Keratinocyte (primary cell): ENCODE measurements around the gene BTNL8. TPM values are rescaled to one million over a fixed set of nuclear protein-coding genes. Genes with fewer than 3 reads are reported as not detected.

Source experiments
- DNase-seq: peaks from one replicate; pipeline ENCODE4 v3.0.0-alpha.2; 2011; ENCODE audit warnings: low read depth, missing footprints, low spot score
- FAIRE-seq: peaks from 2 replicates; lab custom pipeline; 2011; peaks lifted over from hg19 to GRCh38; lab: Jason Lieb, UNC
- H2AFZ ChIP-seq: 2 replicates; pipeline ENCODE4 v1.6.0; 2012; ENCODE audit warnings: low read length, control low read depth, inconsistent platforms; ENCODE audit not compliant: control insufficient read depth
- H3K27ac ChIP-seq: 2 replicates; pipeline ENCODE4 v1.5.1; 2011; ENCODE audit warnings: low read length; ENCODE audit not compliant: control insufficient read depth, insufficient read depth
- H3K27me3 ChIP-seq: 3 replicates; pipeline ENCODE4 v1.6.0; 2011; ENCODE audit warnings: low read length; ENCODE audit not compliant: control insufficient read depth, insufficient read depth; ENCODE audit errors: extremely low read depth
- H3K36me3 ChIP-seq, 2 experiments: 2 replicates in 1 of 2; 3 replicates in 1 of 2; pipeline ENCODE4 v1.5.1; 2011; ENCODE audit warnings: low read length in 2 of 2, mild to moderate bottlenecking in 1 of 2; ENCODE audit not compliant: control insufficient read depth in 2 of 2, insufficient read depth in 2 of 2; ENCODE audit errors: extremely low read depth in 1 of 2
- H3K4me1 ChIP-seq: 3 replicates; pipeline ENCODE4 v1.5.1; 2011; ENCODE audit warnings: low read length; ENCODE audit not compliant: control insufficient read depth, insufficient read depth; ENCODE audit errors: extremely low read depth
- H3K4me2 ChIP-seq: 3 replicates; pipeline ENCODE4 v1.6.0; 2011; ENCODE audit warnings: low read depth, low read length; ENCODE audit not compliant: control insufficient read depth, insufficient read depth; ENCODE audit errors: extremely low read depth
- H3K4me3 ChIP-seq, 3 experiments: fragments of 200-600 bp in 1 of 3; sonication (generic) in 1 of 3; 2 replicates in 2 of 3; 3 replicates in 1 of 3; pipeline ENCODE4 v1.5.1; 2011 to 2016; ENCODE audit warnings: low read length in 3 of 3, mild to moderate bottlenecking in 3 of 3, control low read depth in 2 of 3, inconsistent platforms in 1 of 3, low read depth in 1 of 3, mixed read lengths in 1 of 3, mixed run types in 1 of 3, moderate library complexity in 1 of 3; ENCODE audit not compliant: control insufficient read depth in 2 of 3, insufficient read depth in 2 of 3; ENCODE audit errors: extremely low read depth in 1 of 3
- H3K79me2 ChIP-seq: 2 replicates; pipeline ENCODE4 v1.6.0; 2012; ENCODE audit warnings: low read length; ENCODE audit not compliant: control insufficient read depth, insufficient read depth
- H3K9ac ChIP-seq: 3 replicates; pipeline ENCODE4 v1.6.0; 2011; ENCODE audit warnings: low read length; ENCODE audit not compliant: control insufficient read depth, insufficient read depth; ENCODE audit errors: extremely low read depth
- H3K9me1 ChIP-seq: 3 replicates; pipeline ENCODE4 v1.6.0; 2011; ENCODE audit warnings: low read length; ENCODE audit not compliant: control insufficient read depth, insufficient read depth; ENCODE audit errors: extremely low read depth
- H3K9me3 ChIP-seq: 2 replicates; pipeline ENCODE4 v1.5.1; 2012; ENCODE audit warnings: low read depth, low read length; ENCODE audit not compliant: control insufficient read depth
- H4K20me1 ChIP-seq: 3 replicates; pipeline ENCODE4 v1.6.0; 2011; ENCODE audit warnings: low read length; ENCODE audit not compliant: control insufficient read depth, insufficient read depth; ENCODE audit errors: extremely low read depth
- EZH2 ChIP-seq: IDR thresholded peaks from one replicate; pipeline ENCODE4 v1.6.1; 2012; ENCODE audit warnings: inconsistent platforms, mild to moderate bottlenecking, low read length, moderate library complexity
- dilution Hi-C: fragments of 300-500 bp; cut with MboI; formaldehyde crosslinking; loops from one replicate; pipeline ENCODE4 v1.7.0; 2020; ENCODE audit warnings: low sequenced_read_pairs; ENCODE audit not compliant: extremely low pct_ligation_motif_present
- polyA plus RNA-seq, 5 experiments: library from polyadenylated mRNA; depleted of rRNA in 3 of 5; stranded (reverse) in 3 of 5; stranded (forward) in 1 of 5; unstranded in 1 of 5; fragments of >200 nt; gene quantifications; 1 replicate in 1 of 5; 2 replicates in 3 of 5; 3 replicates in 1 of 5; pipeline versions ENCODE4 v1.2.1 to v1.2.3, GENCODE V29; 2011 to 2012; ENCODE audit warnings: missing spikeins in 2 of 5, low read depth in 1 of 5, low replicate concordance in 1 of 5
- TF ChIP-seq, protein P1 (sequence below), 3 experiments: IDR thresholded peaks in 1 of 3; conservative IDR thresholded peaks in 1 of 3; optimal IDR thresholded peaks in 1 of 3; 2 replicates in 2 of 3; 3 replicates in 1 of 3; pipeline versions ENCODE3 to v1.5.1; 2011; ENCODE audit warnings: low read length in 3 of 3, mild to moderate bottlenecking in 3 of 3, moderate library complexity in 2 of 3, control low read depth in 1 of 3, inconsistent platforms in 1 of 3; ENCODE audit not compliant: insufficient read depth in 2 of 3; ENCODE audit errors: extremely low read depth in 1 of 3

Gene BTNL8
- polyA plus RNA-seq, 1 donor (not counting 4 experiments of a cell fraction or from before 2014, with no cell fraction given), result not detected

DNA sequence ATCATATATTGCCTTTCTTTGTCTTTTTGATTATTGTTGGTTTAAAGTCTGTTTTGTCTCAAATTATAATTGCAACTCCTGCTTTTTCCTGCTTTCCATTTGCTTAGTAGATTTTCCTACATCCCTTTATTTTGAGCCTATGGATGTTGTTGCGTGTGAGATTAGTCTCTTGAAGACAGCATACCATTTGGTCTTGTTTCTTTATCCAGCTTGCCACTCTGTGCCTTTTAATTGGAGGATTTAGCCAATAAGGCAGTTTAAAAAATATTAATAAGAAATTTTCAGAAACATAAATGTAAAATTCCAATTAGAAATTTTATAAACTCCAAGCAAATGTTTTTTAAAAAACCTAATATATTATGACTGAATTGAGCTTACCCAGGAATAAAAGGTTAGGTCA is 24.0 kb downstream of the BTNL8 start:
- dilution Hi-C loops, result no loop called here
- no peaks in the 10 kb centered on the region for H3K27me3 ChIP-seq
- H3K4me3 ChIP-seq, result no peak overlapping the region
- H3K27ac ChIP-seq, result no peak overlapping the region
- H4K20me1 ChIP-seq, result no peaks in the 10 kb centered on the region
- H3K79me2 ChIP-seq, result no peaks in the 10 kb centered on the region
- DNase-seq (no peak), FAIRE-seq (no peak)
- no peak overlapping the region for H2AFZ ChIP-seq
- no peaks in the 10 kb centered on the region for H3K36me3 ChIP-seq
- TF ChIP-seq, protein P1, sequence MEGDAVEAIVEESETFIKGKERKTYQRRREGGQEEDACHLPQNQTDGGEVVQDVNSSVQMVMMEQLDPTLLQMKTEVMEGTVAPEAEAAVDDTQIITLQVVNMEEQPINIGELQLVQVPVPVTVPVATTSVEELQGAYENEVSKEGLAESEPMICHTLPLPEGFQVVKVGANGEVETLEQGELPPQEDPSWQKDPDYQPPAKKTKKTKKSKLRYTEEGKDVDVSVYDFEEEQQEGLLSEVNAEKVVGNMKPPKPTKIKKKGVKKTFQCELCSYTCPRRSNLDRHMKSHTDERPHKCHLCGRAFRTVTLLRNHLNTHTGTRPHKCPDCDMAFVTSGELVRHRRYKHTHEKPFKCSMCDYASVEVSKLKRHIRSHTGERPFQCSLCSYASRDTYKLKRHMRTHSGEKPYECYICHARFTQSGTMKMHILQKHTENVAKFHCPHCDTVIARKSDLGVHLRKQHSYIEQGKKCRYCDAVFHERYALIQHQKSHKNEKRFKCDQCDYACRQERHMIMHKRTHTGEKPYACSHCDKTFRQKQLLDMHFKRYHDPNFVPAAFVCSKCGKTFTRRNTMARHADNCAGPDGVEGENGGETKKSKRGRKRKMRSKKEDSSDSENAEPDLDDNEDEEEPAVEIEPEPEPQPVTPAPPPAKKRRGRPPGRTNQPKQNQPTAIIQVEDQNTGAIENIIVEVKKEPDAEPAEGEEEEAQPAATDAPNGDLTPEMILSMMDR (optimal IDR thresholded peaks at IDR 0.05 in 1 of 3, IDR thresholded peaks at IDR 0.05 in 1 of 3, conservative IDR thresholded peaks at IDR 0.05 in 1 of 3; ENCODE audit: extremely low read depth in 1 of 3, insufficient read depth in 2 of 3, low read length in 3 of 3), result no peak
- no peak for TF ChIP-seq EZH2
- no peaks in the 10 kb centered on the region for H3K9me1 ChIP-seq
- H3K9me3 ChIP-seq, result no peaks in the 10 kb centered on the region
- no peaks in the 10 kb centered on the region for H3K4me1 ChIP-seq
- H3K9ac ChIP-seq, result no peak overlapping the region
- H3K4me2 ChIP-seq, result no peak overlapping the region

DNA sequence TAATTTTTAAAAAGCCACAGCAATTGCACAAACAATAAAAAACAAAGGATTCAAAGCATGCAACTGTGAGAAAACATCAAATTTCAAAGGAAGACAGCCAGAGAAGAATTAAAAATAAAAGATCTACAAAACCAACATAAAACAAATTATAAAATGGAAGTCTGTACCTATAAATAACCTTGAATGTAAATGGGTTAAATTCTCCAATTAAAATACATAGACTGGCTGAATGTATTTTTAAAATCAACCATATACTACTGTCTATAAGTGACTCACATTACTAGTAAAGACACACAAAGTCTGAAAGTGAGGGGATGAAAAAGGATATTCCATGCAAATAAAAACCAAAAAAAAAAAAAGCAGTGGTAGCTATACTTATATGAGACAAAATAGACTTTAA is 33.7 kb downstream of the BTNL8 start:
- Histone ChIP-seq H3K9me3 (peaks cover 2% of the 10 kb centered on the region), H3K9me1 (no peaks in the 10 kb centered on the region), H3K4me2 (no peak overlapping the region), H2AFZ (no peak overlapping the region), H3K4me1 (no peaks in the 10 kb centered on the region), H3K36me3 (no peaks in the 10 kb centered on the region), H3K9ac (no peak overlapping the region), H3K27me3 (no peaks in the 10 kb centered on the region), H3K27ac (no peak overlapping the region), H4K20me1 (no peaks in the 10 kb centered on the region), H3K4me3 (no peak overlapping the region), H3K79me2 (no peaks in the 10 kb centered on the region)
- FAIRE-seq, result no peak
- dilution Hi-C loops, result no loop called here
- TF ChIP-seq, protein P1 (optimal IDR thresholded peaks at IDR 0.05 in 1 of 3, IDR thresholded peaks at IDR 0.05 in 1 of 3, conservative IDR thresholded peaks at IDR 0.05 in 1 of 3; ENCODE audit: extremely low read depth in 1 of 3, insufficient read depth in 2 of 3, low read length in 3 of 3), result no peak
- no peak for TF ChIP-seq EZH2
- DNase-seq, result no peak
